Middle frontal gyrus (tissue), 1 donor: ENCODE results near the gene WDR18.
"Not testable (repeated sequence)": the region's sequence is repeated elsewhere in the genome, so short reads cannot be mapped to it uniquely, and the experiment has no call there.

Source experiments
- DNase-seq: peaks from one replicate; pipeline ENCODE4 v3.0.0-alpha.2; 2015; ENCODE audit warnings: low spot score; ENCODE audit errors: extremely low spot score

WDR18 gene

GRCh38 chr19:948842-949496 is 35.2 kb upstream of the WDR18 start:
- no peak for DNase-seq

GRCh38 chr19:950352-951066 is 33.6 kb upstream of the WDR18 start:
- DNase-seq: no peak

GRCh38 chr19:952049-952679 is 32.0 kb upstream of the WDR18 start:
- DNase-seq: no peak

- DNase-seq: no peak
Observed at GRCh38 chr19:952680-953444, 31.3 kb upstream of the WDR18 start.

- DNase-seq: no peak
Observed at GRCh38 chr19:953445-954271, 30.5 kb upstream of the WDR18 start.

GRCh38 chr19:954272-954671 is 29.9 kb upstream of the WDR18 start:
- no peak for DNase-seq

GRCh38 chr19:954672-955494 is 29.3 kb upstream of the WDR18 start:
- DNase-seq: no peak

- DNase-seq: no peak
Observed at GRCh38 chr19:955803-956765, 28.1 kb upstream of the WDR18 start.

GRCh38 chr19:956766-957440 is 27.2 kb upstream of the WDR18 start:
- DNase-seq: no peak

- DNase-seq: not testable (repeated sequence)
Observed at GRCh38 chr19:957578-957977, 26.6 kb upstream of the WDR18 start.

- DNase-seq: no peak
Observed at GRCh38 chr19:958967-959855, 24.9 kb upstream of the WDR18 start.

GRCh38 chr19:960020-960419 is 24.1 kb upstream of the WDR18 start:
- DNase-seq: no peak

- no peak for DNase-seq
Observed at GRCh38 chr19:960601-960938, 23.6 kb upstream of the WDR18 start.

GRCh38 chr19:961866-962620 is 22.1 kb upstream of the WDR18 start:
- no peak for DNase-seq

GRCh38 chr19:962683-963400 is 21.3 kb upstream of the WDR18 start:
- no peak for DNase-seq

- DNase-seq: no peak
Observed at GRCh38 chr19:963486-963951, 20.6 kb upstream of the WDR18 start.
